ENCODE data around the gene PLXNB2.

PLXNB2 gene

GRCh38 chr22:50252082-50253045, 55.1 kb downstream of the PLXNB2 start:
- peak; percentile 47 for DNase-seq (ENCODE audit: low read depth)

- no peak for DNase-seq (ENCODE audit: low read depth)
These were observed 55.9 kb downstream of the PLXNB2 start for GRCh38 chr22:50251477-50252081.

- peak; percentile 65 for DNase-seq (ENCODE audit: low read depth)
These were observed 56.6 kb downstream of the PLXNB2 start, which contains the start of gene HDAC10 for GRCh38 chr22:50250555-50251476. Gene HDAC10 (minus strand): TSS chr22:50251265. CDS start chr22:50251032, 233 bp downstream.

GRCh38 chr22:50250249-50250554, 57.2 kb downstream of the PLXNB2 start:
- no peak for DNase-seq (ENCODE audit: low read depth)

- DNase-seq (ENCODE audit: low read depth): no peak
These were observed 57.9 kb downstream of the PLXNB2 start for GRCh38 chr22:50249341-50250248.

- DNase-seq (ENCODE audit: low read depth): no peak
These were observed 59.0 kb downstream of the PLXNB2 start for GRCh38 chr22:50248196-50249081.

- no peak for DNase-seq (ENCODE audit: low read depth)
These were observed 59.7 kb downstream of the PLXNB2 start for GRCh38 chr22:50247748-50248147.

- DNase-seq (ENCODE audit: low read depth): no peak
These were observed 60.9 kb downstream of the PLXNB2 start for GRCh38 chr22:50246242-50247175.

- no peak for DNase-seq (ENCODE audit: low read depth)
These were observed 62.0 kb downstream of the PLXNB2 start for GRCh38 chr22:50245214-50246072.

GRCh38 chr22:50244420-50245213, 62.8 kb downstream of the PLXNB2 start, which contains the start of gene TUBGCP6:
Gene TUBGCP6 (minus strand): TSS chr22:50245023. CDS start chr22:50244459, 564 bp downstream.
- DNase-seq (ENCODE audit: low read depth): peak; percentile 93

GRCh38 chr22:50243685-50244419, 63.6 kb downstream of the PLXNB2 start:
- no peak for DNase-seq (ENCODE audit: low read depth)

GRCh38 chr22:50242406-50242949, 65.0 kb downstream of the PLXNB2 start:
- no peak for DNase-seq (ENCODE audit: low read depth)

- DNase-seq (ENCODE audit: low read depth): no peak
These were observed 68.7 kb downstream of the PLXNB2 start for GRCh38 chr22:50238755-50239154.

GRCh38 chr22:50236731-50237409, 70.6 kb downstream of the PLXNB2 start:
- no peak for DNase-seq (ENCODE audit: low read depth)

- DNase-seq (ENCODE audit: low read depth): no peak
These were observed 74.2 kb downstream of the PLXNB2 start for GRCh38 chr22:50233223-50233622.
